ENCODE data around the gene ZNF438. TPM values are rescaled to one million over a fixed set of nuclear protein-coding genes. Genes with fewer than 3 reads are reported as not detected.

The ZNF438 gene
- total and polyA plus RNA-seq, 3 experiments from 2014 or later: 2.9 to 4.2 (median 3.9) TPM

DNA sequence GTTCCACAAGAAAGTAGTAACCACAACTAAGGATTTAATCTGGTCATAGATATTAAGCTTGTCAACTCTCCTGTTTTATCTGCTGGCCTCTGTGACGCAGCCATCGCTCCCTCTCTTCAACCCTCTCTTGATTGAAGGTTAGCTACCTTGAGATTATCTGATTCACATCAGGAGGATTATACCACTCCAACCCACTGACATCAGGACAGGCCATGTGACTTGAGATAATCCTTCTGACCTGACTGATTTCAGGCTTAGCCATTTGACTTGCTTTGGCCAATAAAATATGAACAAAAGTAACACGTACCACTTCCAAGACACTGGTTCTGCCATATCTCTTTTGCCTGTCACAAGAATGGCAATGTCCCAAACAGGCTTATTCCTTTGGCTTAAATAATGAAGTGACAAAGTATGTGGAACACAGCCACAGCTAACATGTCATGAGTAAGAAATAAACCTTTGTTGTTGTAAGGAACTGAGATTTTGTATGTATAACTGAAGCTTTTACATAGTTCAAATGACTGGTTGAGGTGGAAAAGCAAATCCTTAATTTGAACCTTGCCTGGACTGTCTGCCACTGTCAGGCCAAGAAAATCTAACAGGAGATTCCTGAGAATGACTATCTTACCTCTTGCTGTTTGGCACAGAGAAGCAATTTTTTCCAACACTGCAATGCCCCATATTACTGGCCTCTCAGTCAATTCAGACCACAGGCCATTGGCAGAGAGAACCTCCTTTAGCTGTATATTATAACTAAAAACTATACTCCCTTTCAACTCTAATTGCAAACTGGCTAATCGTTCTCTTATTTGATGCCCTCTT, 13.9 kb downstream of the ZNF438 start:
- H3K27ac Mint-ChIP-seq: no peak overlapping the region
- ChIA-PET CTCF (no interaction called here), POLR2A (no interaction called here)
- no peaks in the 10 kb centered on the region for H3K4me1 Mint-ChIP-seq
- H3K4me1 ChIP-seq (ENCODE audit: insufficient read depth, low read length): no peaks in the 10 kb centered on the region
- peaks cover 0 to 2% of the 10 kb centered on the region in 2 donors for H3K27me3 Mint-ChIP-seq
- H3K27me3 ChIP-seq (ENCODE audit: insufficient read depth, low read length, poor library complexity, severe bottlenecking): no peaks in the 10 kb centered on the region
- no peak overlapping the region for H3K27ac ChIP-seq (ENCODE audit: low read depth, low read length)
- H3K36me3 Mint-ChIP-seq: peaks cover 0 to 5% (median 4%) of the 10 kb centered on the region in 3 donors
- H3K9me3 Mint-ChIP-seq: no peaks in the 10 kb centered on the region
- no peak for DNase-seq
- no peak overlapping the region for H3K4me3 Mint-ChIP-seq
- no peaks in the 10 kb centered on the region for H3K9me3 ChIP-seq (ENCODE audit: low read length)
- no peaks in the 10 kb centered on the region for H3K36me3 ChIP-seq (ENCODE audit: insufficient read depth, low read length)
- no peak overlapping the region for H3K4me3 ChIP-seq (ENCODE audit: low read length)

GRCh38 chr10:31014161-31014875, 17.3 kb downstream of the ZNF438 start:
- H3K4me3 Mint-ChIP-seq: no peak overlapping the region
- H3K36me3 Mint-ChIP-seq: peaks cover 0 to 5% (median 4%) of the 10 kb centered on the region in 3 donors
- Histone ChIP-seq H3K4me3 (ENCODE audit: low read length) (no peak overlapping the region), H3K36me3 (ENCODE audit: insufficient read depth, low read length) (no peaks in the 10 kb centered on the region), H3K27me3 (ENCODE audit: insufficient read depth, low read length, poor library complexity, severe bottlenecking) (no peaks in the 10 kb centered on the region), H3K4me1 (ENCODE audit: insufficient read depth, low read length) (no peaks in the 10 kb centered on the region), H3K27ac (ENCODE audit: low read depth, low read length) (no peak overlapping the region), H3K9me3 (ENCODE audit: low read length) (no peaks in the 10 kb centered on the region)
- H3K27me3 Mint-ChIP-seq: no peaks in the 10 kb centered on the region
- no peaks in the 10 kb centered on the region for H3K9me3 Mint-ChIP-seq
- no peak for DNase-seq
- H3K27ac Mint-ChIP-seq: no peak overlapping the region
- CTCF ChIA-PET: no interaction called here
- POLR2A ChIA-PET: no interaction called here
- H3K4me1 Mint-ChIP-seq: peaks cover 0 to 5% (median 3%) of the 10 kb centered on the region in 3 donors

DNA sequence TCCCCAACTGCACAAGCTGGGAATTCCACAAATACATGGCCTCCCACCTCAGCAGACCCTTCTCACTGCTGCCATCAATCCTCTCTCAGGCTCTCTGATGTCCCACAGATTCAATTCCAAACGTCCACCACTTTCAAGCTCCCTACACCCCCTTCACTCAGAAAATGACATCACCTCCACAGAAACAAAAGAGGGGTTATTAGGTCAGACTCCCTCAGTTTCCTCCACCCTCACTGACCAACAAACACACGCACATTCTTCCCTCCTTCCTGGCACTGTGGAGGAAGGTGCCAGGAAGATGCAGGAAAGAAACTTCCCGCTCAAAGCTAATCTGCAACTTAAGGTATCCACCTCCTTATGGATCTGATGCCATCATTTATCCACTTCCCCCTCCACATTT, 18.3 kb downstream of the ZNF438 start:
- no peak for DNase-seq
- POLR2A ChIA-PET: no interaction called here
- Histone ChIP-seq H3K36me3 (ENCODE audit: insufficient read depth, low read length) (no peaks in the 10 kb centered on the region), H3K4me3 (ENCODE audit: low read length) (no peak overlapping the region), H3K4me1 (ENCODE audit: insufficient read depth, low read length) (no peaks in the 10 kb centered on the region), H3K27ac (ENCODE audit: low read depth, low read length) (no peak overlapping the region), H3K9me3 (ENCODE audit: low read length) (no peaks in the 10 kb centered on the region), H3K27me3 (ENCODE audit: insufficient read depth, low read length, poor library complexity, severe bottlenecking) (no peaks in the 10 kb centered on the region)
- CTCF ChIA-PET: no interaction called here
- no peaks in the 10 kb centered on the region for H3K27me3 Mint-ChIP-seq
- peaks cover 0 to 5% (median 4%) of the 10 kb centered on the region in 3 donors for H3K36me3 Mint-ChIP-seq
- H3K4me1 Mint-ChIP-seq: peaks cover 0 to 5% (median 3%) of the 10 kb centered on the region in 3 donors
- H3K9me3 Mint-ChIP-seq: no peaks in the 10 kb centered on the region
- no peak overlapping the region for H3K27ac Mint-ChIP-seq
- H3K4me3 Mint-ChIP-seq: no peak overlapping the region

GRCh38 chr10:31011665-31012022, 20.0 kb downstream of the ZNF438 start:
- no peaks in the 10 kb centered on the region for H3K9me3 Mint-ChIP-seq
- Histone ChIP-seq H3K36me3 (ENCODE audit: insufficient read depth, low read length) (no peaks in the 10 kb centered on the region), H3K27ac (ENCODE audit: low read depth, low read length) (no peak overlapping the region), H3K27me3 (ENCODE audit: insufficient read depth, low read length, poor library complexity, severe bottlenecking) (no peaks in the 10 kb centered on the region), H3K9me3 (ENCODE audit: low read length) (no peaks in the 10 kb centered on the region), H3K4me1 (ENCODE audit: insufficient read depth, low read length) (no peaks in the 10 kb centered on the region), H3K4me3 (ENCODE audit: low read length) (no peak overlapping the region)
- H3K27me3 Mint-ChIP-seq: no peaks in the 10 kb centered on the region
- H3K36me3 Mint-ChIP-seq: peaks cover 0 to 5% (median 0%) of the 10 kb centered on the region in 3 donors
- H3K4me1 Mint-ChIP-seq: peaks cover 0 to 5% (median 3%) of the 10 kb centered on the region in 3 donors
- H3K4me3 Mint-ChIP-seq: no peak overlapping the region
- POLR2A ChIA-PET: no interaction called here
- H3K27ac Mint-ChIP-seq: peak overlapping the region in 2 of 8 donors; percentile 15 to 36
- no peak for DNase-seq
- CTCF ChIA-PET: no interaction called here

DNA sequence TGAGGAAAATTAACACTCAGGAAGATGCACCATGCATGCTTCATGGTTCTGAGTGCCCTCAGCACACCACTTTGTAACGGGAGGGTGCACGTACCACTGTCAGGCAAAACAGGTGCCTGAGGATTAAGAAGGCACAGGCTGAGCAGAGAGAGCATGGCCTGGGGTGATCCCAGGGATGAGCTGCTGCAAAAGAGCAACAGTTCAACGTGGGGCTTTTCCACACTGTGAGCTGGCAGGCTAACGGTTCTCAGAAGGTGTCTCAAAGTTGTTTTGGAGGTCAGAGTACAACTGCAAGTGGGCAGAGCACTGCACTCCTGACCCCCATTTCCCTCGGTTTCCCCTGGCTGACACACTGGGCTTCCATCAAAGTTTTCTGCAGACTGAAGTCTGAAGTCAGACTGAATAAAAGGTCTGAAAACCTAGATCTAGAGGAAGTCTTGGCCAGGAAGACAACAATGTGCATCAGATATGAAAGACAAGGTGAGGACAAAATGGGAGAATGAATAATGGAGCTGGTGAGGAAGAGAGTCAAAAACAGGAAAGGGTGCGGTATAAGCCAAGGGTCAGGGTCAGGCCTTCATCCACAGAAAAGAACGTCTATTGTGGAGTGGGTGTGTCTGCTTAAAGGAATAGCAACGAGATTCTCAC, 20.5 kb downstream of the ZNF438 start:
- Mint-ChIP-seq H3K9me3 (no peaks in the 10 kb centered on the region), H3K36me3 (peaks cover 0 to 5% (median 0%) of the 10 kb centered on the region in 3 donors), H3K4me3 (no peak overlapping the region), H3K27me3 (no peaks in the 10 kb centered on the region), H3K27ac (peak overlapping the region in 1 of 8 donors; percentile 15), H3K4me1 (peaks cover 2 to 5% (median 3%) of the 10 kb centered on the region in 3 donors)
- no peaks in the 10 kb centered on the region for H3K4me1 ChIP-seq (ENCODE audit: insufficient read depth, low read length)
- ChIA-PET CTCF (interaction anchor here (1.2 kb wide), 1 partner anchor 18 kb away, joined by 3 read pairs; no protein-coding TSS in a partner anchor), POLR2A (no interaction called here)
- H3K36me3 ChIP-seq (ENCODE audit: insufficient read depth, low read length): no peaks in the 10 kb centered on the region
- H3K27me3 ChIP-seq (ENCODE audit: insufficient read depth, low read length, poor library complexity, severe bottlenecking): no peaks in the 10 kb centered on the region
- H3K9me3 ChIP-seq (ENCODE audit: low read length): no peaks in the 10 kb centered on the region
- H3K27ac ChIP-seq (ENCODE audit: low read depth, low read length): no peak overlapping the region
- no peak overlapping the region for H3K4me3 ChIP-seq (ENCODE audit: low read length)
- DNase-seq: no peak

DNA sequence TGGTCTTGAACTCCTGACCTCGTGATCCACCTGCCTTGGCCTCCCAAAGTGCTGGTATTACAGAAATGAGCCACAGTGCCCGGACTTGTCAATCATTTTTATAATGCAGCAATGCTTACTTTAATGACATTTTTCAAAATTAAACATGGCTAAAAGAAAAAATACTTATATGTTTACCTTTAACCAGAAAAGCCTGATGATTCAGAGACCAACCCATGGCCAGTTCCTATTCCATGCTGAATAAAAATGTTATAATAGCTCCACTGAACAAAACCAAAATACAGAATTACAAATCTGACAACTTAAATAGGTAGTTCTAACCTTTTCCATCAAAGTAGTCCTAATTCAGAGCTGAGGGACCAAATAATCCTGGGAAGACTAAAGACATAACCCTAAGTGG, 21.6 kb downstream of the ZNF438 start:
- Mint-ChIP-seq H3K27ac (no peak overlapping the region), H3K27me3 (no peaks in the 10 kb centered on the region), H3K4me3 (no peak overlapping the region), H3K36me3 (peaks cover 0 to 5% (median 0%) of the 10 kb centered on the region in 3 donors), H3K9me3 (no peaks in the 10 kb centered on the region), H3K4me1 (peaks cover 7 to 9% (median 9%) of the 10 kb centered on the region in 3 donors)
- Histone ChIP-seq H3K9me3 (ENCODE audit: low read length) (no peaks in the 10 kb centered on the region), H3K4me3 (ENCODE audit: low read length) (no peak overlapping the region), H3K4me1 (ENCODE audit: insufficient read depth, low read length) (no peaks in the 10 kb centered on the region), H3K27ac (ENCODE audit: low read depth, low read length) (no peak overlapping the region), H3K27me3 (ENCODE audit: insufficient read depth, low read length, poor library complexity, severe bottlenecking) (no peaks in the 10 kb centered on the region), H3K36me3 (ENCODE audit: insufficient read depth, low read length) (no peaks in the 10 kb centered on the region)
- CTCF ChIA-PET: interaction anchor here (1.2 kb wide), 1 partner anchor 17 kb away, joined by 3 read pairs; no protein-coding TSS in a partner anchor
- POLR2A ChIA-PET: no interaction called here
- no peak for DNase-seq

GRCh38 chr10:31005895-31006294, 25.8 kb downstream of the ZNF438 start:
- H3K27ac ChIP-seq (ENCODE audit: low read depth, low read length): no peak overlapping the region
- no peaks in the 10 kb centered on the region for H3K36me3 ChIP-seq (ENCODE audit: insufficient read depth, low read length)
- H3K27ac Mint-ChIP-seq: no peak overlapping the region
- H3K4me1 ChIP-seq (ENCODE audit: insufficient read depth, low read length): no peaks in the 10 kb centered on the region
- ChIA-PET POLR2A (no interaction called here), CTCF (interaction anchor here (0.7 kb wide), 1 partner anchor 11 kb away, joined by 3 read pairs; no protein-coding TSS in a partner anchor)
- H3K9me3 ChIP-seq (ENCODE audit: low read length): no peaks in the 10 kb centered on the region
- H3K4me1 Mint-ChIP-seq: peaks cover 14 to 24% (median 18%) of the 10 kb centered on the region in 3 donors
- DNase-seq: no peak
- no peak overlapping the region for H3K4me3 Mint-ChIP-seq
- no peak overlapping the region for H3K4me3 ChIP-seq (ENCODE audit: low read length)
- no peaks in the 10 kb centered on the region for H3K27me3 Mint-ChIP-seq
- H3K9me3 Mint-ChIP-seq: no peaks in the 10 kb centered on the region
- no peaks in the 10 kb centered on the region for H3K27me3 ChIP-seq (ENCODE audit: insufficient read depth, low read length, poor library complexity, severe bottlenecking)
- no peaks in the 10 kb centered on the region for H3K36me3 Mint-ChIP-seq

All from CD8-positive, alpha-beta memory T cell (primary cell).